ENCODE results near the gene SAMHD1. TPM values are rescaled to one million over a fixed set of nuclear protein-coding genes. Genes with fewer than 3 reads are reported as not detected.
"Not testable (repeated sequence)": the region's sequence is repeated elsewhere in the genome, so short reads cannot be mapped to it uniquely, and the experiment has no call there.

The SAMHD1 gene
- total RNA-seq (2014; rRNA removed; shearing (Covaris generic)) (7.9 and 10.6 TPM in 2 replicates), total RNA-seq (2022) (13.7 and 20.8 TPM in 2 replicates), Bru-seq, nascent RNA (percentile 54 among the genes with signal in this experiment), BruChase-seq, experiment 1, labeled RNA remaining after a 6-hour chase (percentile 60 among the genes with signal in this experiment), BruChase-seq, experiment 2, labeled RNA remaining after a 2-hour chase (percentile 54 among the genes with signal in this experiment)
- long read RNA-seq, full-length matches to known transcripts, result 7 of 9 reads
- long read RNA-seq, partial matches to known transcripts, result 1 of 9 reads
- long read RNA-seq, other reads (novel, unspliced or antisense), result 1 of 9 reads

GRCh38 chr20:36951198-36951978 lies at the start of gene SAMHD1:
Gene SAMHD1 (minus strand): TSS chr20:36951708. CDS start chr20:36951643, 65 bp downstream.
- H3K9me3 ChIP-seq (ENCODE audit: low read length), result no peaks in the 10 kb centered on the region
- H3K79me2 ChIP-seq (ENCODE audit: insufficient read depth, low read depth, low read length), result peaks cover 14% of the 10 kb centered on the region; the same call in 1 of the 2 replicates
- no peaks in the 10 kb centered on the region for H3K9me2 ChIP-seq (ENCODE audit: insufficient read depth, low read length)
- BruUV-seq (replicated peaks), result no TSS peak
- intact Hi-C loops (cut with micrococcal nuclease; ENCODE audit: unreplicated experiment), result loop anchor here (5.0 kb wide), 1 partner anchor 146 kb away; the partner anchor contains the start of gene RBL1
- H3K4me3 ChIP-seq (ENCODE audit: low read depth, low read length, poor library complexity, severe bottlenecking), result peak within 1 kb of the TSS; percentile 77
- POLR2A ChIA-PET, result no interaction called here
- 0 out of 2 replicates have a peak, but pooled peaks cover 7% of the 10 kb centered on the region for H4K20me1 ChIP-seq (ENCODE audit: insufficient read depth, low read length)
- H3K4me2 ChIP-seq (ENCODE audit: low read length), result peak within 1 kb of the TSS; percentile 90
- peak within 1 kb of the TSS; percentile 99 for H2AFZ ChIP-seq (ENCODE audit: low read length)
- peak; percentile 99 for DNase-seq (ENCODE audit: low spot score)
- TF ChIP-seq EZH2phosphoT487 (IDR thresholded peaks at IDR 0.05; ENCODE audit: borderline replicate concordance, low read depth, low read length), result no peak
- no peak for TF ChIP-seq CTCF (conservative IDR thresholded peaks at IDR 0.05; ENCODE audit: low read length)
- CTCF ChIA-PET (ENCODE audit: unreplicated experiment), result no interaction called here
- H3K27ac ChIP-seq (ENCODE audit: low read depth, low read length, poor library complexity, severe bottlenecking), result peak within 1 kb of the TSS; percentile 41
- H3K36me3 ChIP-seq (ENCODE audit: insufficient read depth, low read length), result peaks cover 6% of the 10 kb centered on the region; the same call in 1 of the 2 replicates
- peaks cover 28% of the 10 kb centered on the region for H3K4me1 ChIP-seq (ENCODE audit: insufficient read depth, low read length, poor library complexity, severe bottlenecking)

- intact Hi-C loops (cut with micrococcal nuclease; ENCODE audit: unreplicated experiment); H2AFZ ChIP-seq (ENCODE audit: low read length); H4K20me1 ChIP-seq (ENCODE audit: insufficient read depth, low read length); POLR2A ChIA-PET; H3K4me2 ChIP-seq (ENCODE audit: low read length); H3K27ac ChIP-seq (ENCODE audit: low read depth, low read length, poor library complexity, severe bottlenecking); H3K9me2 ChIP-seq (ENCODE audit: insufficient read depth, low read length); H3K79me2 ChIP-seq (ENCODE audit: insufficient read depth, low read depth, low read length); DNase-seq (ENCODE audit: low spot score); CTCF ChIA-PET (ENCODE audit: unreplicated experiment); BruUV-seq (replicated peaks); H3K9me3 ChIP-seq (ENCODE audit: low read length); H3K4me3 ChIP-seq (ENCODE audit: low read depth, low read length, poor library complexity, severe bottlenecking); H3K4me1 ChIP-seq (ENCODE audit: insufficient read depth, low read length, poor library complexity, severe bottlenecking): not testable (repeated sequence)
- H3K36me3 ChIP-seq (ENCODE audit: insufficient read depth, low read length), result peaks cover 73% of the 10 kb centered on the region
Observed at GRCh38 chr20:37000171-37000570, 48.7 kb upstream of the SAMHD1 start.

- no peak for DNase-seq (ENCODE audit: low spot score)
- intact Hi-C loops (cut with micrococcal nuclease; ENCODE audit: unreplicated experiment), result no loop called here
- no TSS peak for BruUV-seq (replicated peaks)
- H2AFZ ChIP-seq (ENCODE audit: low read length), result no peak overlapping the region
- H3K4me3 ChIP-seq (ENCODE audit: low read depth, low read length, poor library complexity, severe bottlenecking), result no peak overlapping the region
- no peak overlapping the region for H3K4me2 ChIP-seq (ENCODE audit: low read length)
- no peaks in the 10 kb centered on the region for H3K9me2 ChIP-seq (ENCODE audit: insufficient read depth, low read length)
- peaks cover 72% of the 10 kb centered on the region for H3K36me3 ChIP-seq (ENCODE audit: insufficient read depth, low read length)
- CTCF ChIA-PET (ENCODE audit: unreplicated experiment), result no interaction called here
- POLR2A ChIA-PET, result interaction anchor here (1.6 kb wide), 1 partner anchor 10 kb away, joined by 7 read pairs; no protein-coding TSS in a partner anchor
- H3K9me3 ChIP-seq (ENCODE audit: low read length), result 0 out of 2 replicates have a peak, but pooled peaks cover 7% of the 10 kb centered on the region
- H3K4me1 ChIP-seq (ENCODE audit: insufficient read depth, low read length, poor library complexity, severe bottlenecking), result no peaks in the 10 kb centered on the region
- H3K27ac ChIP-seq (ENCODE audit: low read depth, low read length, poor library complexity, severe bottlenecking), result no peak overlapping the region
- H3K79me2 ChIP-seq (ENCODE audit: insufficient read depth, low read depth, low read length), result no peaks in the 10 kb centered on the region
- no peaks in the 10 kb centered on the region for H4K20me1 ChIP-seq (ENCODE audit: insufficient read depth, low read length)
- TF ChIP-seq EZH2phosphoT487 (IDR thresholded peaks at IDR 0.05; ENCODE audit: borderline replicate concordance, low read depth, low read length) (no peak), CTCF (conservative IDR thresholded peaks at IDR 0.05; ENCODE audit: low read length) (no peak)
Observed at GRCh38 chr20:36998652-36999051, 47.1 kb upstream of the SAMHD1 start.
